K562 (cell line): ENCODE measurements around the gene CXorf65. TPM values are rescaled to one million over a fixed set of nuclear protein-coding genes. Genes with fewer than 3 reads are reported as not detected.

Experiments
- ATAC-seq: fragments of 200-7000 bp; cut with Tn5 transposase; 3 replicates; pipeline ENCODE4 v1.9.1; 2020; ENCODE audit warnings: moderate library complexity
- BruUV-seq: library from RNA; stranded (reverse); fragments of 400-500 nt; replicated peaks from 2 replicates; lab custom pipeline; 2021; lab: Mats Ljungman, UMichigan
- CTCF ChIA-PET: fragments of 300-600 bp; formaldehyde crosslinking; extraction: SDS; loops from one replicate; lab custom pipeline; 2021; ENCODE audit warnings: low intra/inter-chr PET ratio; lab: Yijun Ruan, JAX
- POLR2A ChIA-PET: fragments of 300-600, 350-650 bp; sonication (Branson Sonifier 250); formaldehyde crosslinking; extraction: SDS; loops from one replicate; lab custom pipeline; 2021; ENCODE audit warnings: antibody characterized with exemption, inconsistent platforms; lab: Yijun Ruan, JAX
- DNase-seq, 4 experiments: peaks; one replicate each; pipeline versions ENCODE4 v3.0.0 to v3.0.0-alpha.2; 2011 to 2018; ENCODE audit warnings: low spot score in 3 of 4, mixed read lengths in 3 of 4; ENCODE audit errors: extremely low read depth in 1 of 4
- FAIRE-seq: peaks from 2 replicates; lab custom pipeline; 2011; peaks lifted over from hg19 to GRCh38; lab: Jason Lieb, UNC
- H2AFZ ChIP-seq: 2 replicates; pipeline ENCODE4 v1.6.0; 2011; ENCODE audit warnings: low read depth, low read length, control low read depth, inconsistent platforms
- H3K27ac ChIP-seq: fragments of 200-600 bp; 3 replicates; pipeline ENCODE4 v1.8.0; 2011; ENCODE audit warnings: low read depth, mild to moderate bottlenecking, control low read depth, inconsistent platforms, low read length, moderate library complexity, mixed read lengths; ENCODE audit errors: extremely low read depth
- H3K27me3 ChIP-seq, 2 experiments: fragments of 300-600 bp in 1 of 2; 2 replicates in 1 of 2; 3 replicates in 1 of 2; pipeline versions ENCODE4 v1.6.0 to v1.8.0; 2011; ENCODE audit warnings: inconsistent platforms in 2 of 2, low read length in 2 of 2, mild to moderate bottlenecking in 1 of 2, mixed read lengths in 1 of 2, moderate library complexity in 1 of 2; ENCODE audit not compliant: control insufficient read depth in 2 of 2, insufficient read depth in 2 of 2
- H3K36me3 ChIP-seq: fragments of 300-600 bp; 3 replicates; pipeline ENCODE4 v1.8.0; 2011; ENCODE audit warnings: mild to moderate bottlenecking, low read length, inconsistent platforms; ENCODE audit not compliant: control insufficient read depth, insufficient read depth
- H3K4me1 ChIP-seq, 2 experiments: fragments of 200-600 bp in 1 of 2; replicated peaks in 1 of 2; 2 replicates in 1 of 2; 3 replicates in 1 of 2; pipeline versions ENCODE4 v1.5.1 to v1.8.0; 2011; ENCODE audit warnings: inconsistent platforms in 2 of 2, low read length in 2 of 2, mild to moderate bottlenecking in 1 of 2, mixed read lengths in 1 of 2, moderate library complexity in 1 of 2; ENCODE audit not compliant: control insufficient read depth in 2 of 2, insufficient read depth in 2 of 2
- H3K4me2 ChIP-seq: 2 replicates; pipeline ENCODE4 v1.6.1; 2011; ENCODE audit warnings: low read length, control low read depth, inconsistent platforms, mixed read lengths; ENCODE audit not compliant: insufficient read depth
- H3K4me3 ChIP-seq: fragments of 200-600 bp; sonication (generic), shearing (Covaris generic); 2 replicates; pipeline ENCODE4 v1.5.1; 2016; ENCODE audit warnings: control low read depth, inconsistent platforms
- H3K79me2 ChIP-seq: fragments of 200-600 bp; 3 replicates; pipeline ENCODE4 v1.8.0; 2011; ENCODE audit warnings: low read length, inconsistent platforms; ENCODE audit not compliant: control insufficient read depth, insufficient read depth
- H3K9ac ChIP-seq, 2 experiments: 2 replicates each; pipeline versions ENCODE4 v1.6.0 to v1.6.1; 2011; ENCODE audit warnings: low read depth in 2 of 2, low read length in 2 of 2, control low read depth in 1 of 2, inconsistent platforms in 1 of 2, mild to moderate bottlenecking in 1 of 2, mixed read lengths in 1 of 2; ENCODE audit not compliant: insufficient read depth in 1 of 2
- H3K9me1 ChIP-seq: one replicate; pipeline ENCODE4 v1.6.0; 2011; ENCODE audit warnings: inconsistent platforms, mild to moderate bottlenecking, low read length, moderate library complexity; ENCODE audit not compliant: control insufficient read depth, insufficient read depth
- H3K9me3 ChIP-seq: replicated peaks from 2 replicates; pipeline ENCODE4 v1.5.1; 2011; ENCODE audit warnings: low read depth, low read length, inconsistent platforms; ENCODE audit not compliant: control insufficient read depth, insufficient read depth
- H4K20me1 ChIP-seq: replicated peaks from 2 replicates; pipeline ENCODE4 v1.6.1; 2011; ENCODE audit warnings: low read length, inconsistent platforms, mixed read lengths; ENCODE audit not compliant: control insufficient read depth, insufficient read depth
- HSF4 ChIP-seq: fragments of 250-450 bp; sonication (Bioruptor Pico); IDR thresholded peaks from 2 replicates; pipeline ENCODE4 v2.1.2; 2022; ENCODE audit warnings: mild to moderate bottlenecking, moderate library complexity, borderline replicate concordance
- MXI1 ChIP-seq: IDR thresholded peaks from 2 replicates; pipeline ENCODE4 v1.6.1; 2011; ENCODE audit warnings: low read depth, mild to moderate bottlenecking, improper control_type of control experiment, low read length
- POLR2G ChIP-seq: fragments of 200-400 bp; formaldehyde crosslinking; IDR thresholded peaks from 2 replicates; pipeline ENCODE4 v1.6.1; 2017; ENCODE audit warnings: low read depth, mild to moderate bottlenecking, antibody characterized with exemption, low read length, moderate library complexity
- POLR3A ChIP-seq: IDR thresholded peaks from 2 replicates; pipeline ENCODE4 v1.6.1; 2011; ENCODE audit warnings: borderline replicate concordance, mild to moderate bottlenecking, moderate library complexity; ENCODE audit not compliant: insufficient read length, insufficient read depth; ENCODE audit errors: extremely low read depth
- RBFOX2 ChIP-seq: fragments of 200-400 bp; formaldehyde crosslinking; IDR thresholded peaks from 2 replicates; pipeline ENCODE4 v1.6.1; 2017; ENCODE audit warnings: low read depth, mild to moderate bottlenecking, low read length, moderate library complexity
- ZFP36 ChIP-seq: fragments of 150-350 bp; IDR thresholded peaks from 2 replicates; pipeline ENCODE4 v1.6.1; 2018; ENCODE audit warnings: low read length, low read depth; ENCODE audit not compliant: partially characterized antibody
- ZNF217 ChIP-seq: sonication (generic); formaldehyde crosslinking; IDR thresholded peaks from 2 replicates; pipeline ENCODE4 v1.8.0; 2022; ENCODE audit warnings: mild to moderate bottlenecking, missing genetic modification reagents
- ZNF408 ChIP-seq: fragments of 250-450 bp; sonication (Bioruptor Pico); IDR thresholded peaks from 2 replicates; pipeline ENCODE4 v1.4.0; 2020; ENCODE audit warnings: low read depth, mild to moderate bottlenecking, moderate library complexity
- ZNF512 ChIP-seq: IDR thresholded peaks from 2 replicates; pipeline ENCODE4 v1.6.1; 2016; ENCODE audit warnings: missing genetic modification characterization, missing compliant biosample characterization
- ZNF551 ChIP-seq: fragments of 250-450 bp; sonication (Bioruptor Pico); IDR thresholded peaks from 2 replicates; pipeline ENCODE4 v1.5.0; 2021; ENCODE audit warnings: mild to moderate bottlenecking, moderate library complexity
- WGBS: fragments of 100-300 bp; shearing (Covaris generic); methylation state at CpG from one replicate; pipeline ENCODE4 v1.1.6; 2016; ENCODE audit warnings: low coverage, mixed read lengths; ENCODE audit not compliant: insufficient coverage; ENCODE audit errors: missing lambda C conversion rate; 5-methylcytosine and 5-hydroxymethylcytosine counted together
- in situ Hi-C: fragments of 300-500 bp; cut with MboI; formaldehyde crosslinking; loops from 4 replicates; pipeline ENCODE4 v1.15.0; 2018; ENCODE audit warnings: inconsistent platforms, mixed read lengths
- intact Hi-C: fragments of 100-400 bp; cut with micrococcal nuclease; formaldehyde crosslinking; loops from 2 replicates; pipeline ENCODE4 v1.14.2; 2022
- polyA plus RNA-seq, 8 experiments: library from polyadenylated mRNA; depleted of rRNA in 4 of 8; stranded (reverse) in 5 of 8; unstranded in 3 of 8; fragments of >200 nt; fragmentation: Nextera tagmentation in 2 of 8; fragmentation: Illumina TruSeq in 1 of 8; extraction: Ambion mirVana in 2 of 8; extraction: Trizol in 1 of 8; gene quantifications; 2 replicates each; pipeline versions ENCODE4 v1.2.1 to v1.2.3, GENCODE V29; 2011 to 2014; ENCODE audit warnings: inconsistent platforms in 1 of 8, missing spikeins in 1 of 8
- total RNA-seq, 7 experiments: library from RNA; depleted of rRNA in 6 of 7; stranded (reverse); fragments of >200 nt in 6 of 7; fragmentation: Illumina TruSeq in 2 of 7; extraction: Trizol in 2 of 7; gene quantifications; 2 replicates each; pipeline versions ENCODE4 v1.2.1 to v1.2.3, GENCODE V29; 2011 to 2021; ENCODE audit warnings: low replicate concordance in 1 of 7

Gene CXorf65
- total and polyA plus RNA-seq, 9 of the 15 experiments (the other 6 are each of a cell fraction or from before 2014, with no cell fraction given), result 1.4 to 8.4 (median 2.9) TPM

- DNase-seq, result no peak
- H3K27ac ChIP-seq, result no peak within 1 kb of the TSS
- no TSS peak for BruUV-seq
- in situ Hi-C loops (no loop called here), intact Hi-C loops (no loop called here)
- no peak within 1 kb of the TSS for H3K4me3 ChIP-seq
- ChIA-PET POLR2A (no interaction called here), CTCF (no interaction called here)
- H3K4me2 ChIP-seq, result no peak within 1 kb of the TSS
- H2AFZ ChIP-seq, result no peak within 1 kb of the TSS
- H3K27me3 ChIP-seq, result no peaks in the 10 kb centered on the region
- no peaks in the 10 kb centered on the region for H3K9me1 ChIP-seq
- ATAC-seq, result no peak
- H3K36me3 ChIP-seq, result peaks cover 27% of the 10 kb centered on the region; the same call in 2 of the 3 replicates
- FAIRE-seq, result no peak
- no peaks in the 10 kb centered on the region for H4K20me1 ChIP-seq
- TF ChIP-seq ZNF217 (CRISPR knock-in tag) (no peak), ZNF551 (CRISPR knock-in tag) (no peak), POLR3A (no peak), ZNF512 (tag) (no peak), POLR2G (peak; percentile 61), MXI1 (no peak), RBFOX2 (0 out of 2 replicates have a peak, but pooled peaks have one; percentile 31), ZNF408 (no peak), ZFP36 (no peak), HSF4 (no peak)
- 90% methylated on average over 2 of the region's 28 CpGs for WGBS
- peak within 1 kb of the TSS in 1 of 2 experiments; percentile 56; a peak in 1 of 4 replicates for H3K9ac ChIP-seq
- H3K9me3 ChIP-seq, result no peaks in the 10 kb centered on the region
- no peaks in the 10 kb centered on the region for H3K79me2 ChIP-seq
- peaks cover 10 to 48% of the 10 kb centered on the region in 2 experiments; a peak in 4 of 5 replicates for H3K4me1 ChIP-seq
These were observed 38.1 kb upstream of the CXorf65 start, which contains the start of gene NLGN3 for GRCh38 chrX:71144651-71145050. Gene NLGN3, plus strand, starts transcription at chrX:71144841. Its CDS starts 2,909 bp downstream, at chrX:71147750.
